HG02763 (cell line): ENCODE measurements around the gene CD300LF.

ENCODE experiments used
- ATAC-seq: cut with Tn5 transposase; IDR thresholded peaks from one replicate; pipeline ENCODE4 v1.9.1; 2021; ENCODE audit warnings: mild to moderate bottlenecking, moderate library complexity; ENCODE audit not compliant: unreplicated experiment

CD300LF gene

DNA sequence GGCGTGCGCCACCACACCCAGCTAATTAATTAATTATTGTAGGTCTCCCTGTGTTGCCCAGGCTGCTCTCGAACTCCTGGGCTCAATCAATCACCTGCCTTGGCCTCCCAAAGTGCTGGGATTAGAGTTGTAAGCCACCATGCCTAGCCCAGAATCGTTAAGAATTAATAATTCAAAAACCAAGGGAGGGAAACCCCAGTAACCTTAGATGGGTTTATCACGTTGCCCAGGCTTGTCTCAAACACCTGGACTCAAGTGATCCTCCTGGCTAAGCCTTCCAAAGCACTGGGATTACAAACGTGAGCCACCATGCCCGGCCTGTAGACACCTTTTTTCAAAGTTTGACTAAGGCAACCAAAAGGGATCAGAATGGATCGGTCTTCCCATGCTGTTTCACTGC is 21.6 kb downstream of the CD300LF start:
- no peak for ATAC-seq

GRCh38 chr17:74690409-74690825 is 22.3 kb downstream of the CD300LF start:
- ATAC-seq, result no peak

GRCh38 chr17:74687886-74688285 is 24.8 kb downstream of the CD300LF start:
- ATAC-seq, result no peak

DNA sequence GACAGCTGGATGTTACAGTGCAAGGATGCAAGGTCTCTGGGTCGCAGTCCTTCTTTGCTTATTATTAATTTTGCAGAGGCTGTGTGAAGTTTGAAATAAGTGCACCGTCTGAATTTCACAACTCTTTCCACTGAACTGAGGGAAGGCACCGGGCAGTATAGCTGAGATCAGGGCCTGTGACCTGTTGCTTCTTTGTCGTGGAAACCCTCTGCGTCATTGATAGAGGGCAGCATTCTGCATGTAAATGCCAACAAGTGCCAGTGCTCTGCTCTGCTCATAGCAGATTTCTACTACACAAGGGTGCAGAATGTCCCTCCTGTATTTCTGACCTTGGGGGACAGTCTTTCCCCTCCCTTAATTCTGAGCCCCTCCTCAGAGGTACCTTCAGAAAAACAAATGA is 26.0 kb downstream of the CD300LF start:
- no peak for ATAC-seq

- no peak for ATAC-seq
Measured at GRCh38 chr17:74682471-74683190, 30.1 kb downstream of the CD300LF start.

- no peak for ATAC-seq
Measured at GRCh38 chr17:74682028-74682427, 30.7 kb downstream of the CD300LF start.

GRCh38 chr17:74680941-74681340 is 31.8 kb downstream of the CD300LF start:
- no peak for ATAC-seq

DNA sequence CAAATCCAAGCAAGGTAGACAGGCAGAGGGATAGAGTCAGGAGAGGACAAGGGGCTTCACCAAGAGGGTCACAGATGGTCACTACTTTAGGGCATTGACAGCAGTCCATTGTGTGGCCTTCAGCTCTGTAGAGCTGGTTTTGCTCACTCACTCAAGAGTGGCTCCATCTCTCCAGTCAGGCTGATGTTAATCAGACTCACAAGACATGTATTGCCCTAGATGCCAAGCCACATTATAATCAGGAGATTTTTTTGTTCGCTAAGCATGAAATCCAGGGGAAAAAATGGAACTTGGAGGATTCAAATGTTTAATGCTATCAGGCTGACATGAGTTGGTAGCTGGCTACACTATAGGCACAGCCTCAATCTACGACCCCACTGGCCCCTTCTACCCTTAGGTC is 32.5 kb downstream of the CD300LF start:
- ATAC-seq, result no peak

- ATAC-seq, result no peak
Measured at GRCh38 chr17:74679374-74679773, 33.3 kb downstream of the CD300LF start.

DNA sequence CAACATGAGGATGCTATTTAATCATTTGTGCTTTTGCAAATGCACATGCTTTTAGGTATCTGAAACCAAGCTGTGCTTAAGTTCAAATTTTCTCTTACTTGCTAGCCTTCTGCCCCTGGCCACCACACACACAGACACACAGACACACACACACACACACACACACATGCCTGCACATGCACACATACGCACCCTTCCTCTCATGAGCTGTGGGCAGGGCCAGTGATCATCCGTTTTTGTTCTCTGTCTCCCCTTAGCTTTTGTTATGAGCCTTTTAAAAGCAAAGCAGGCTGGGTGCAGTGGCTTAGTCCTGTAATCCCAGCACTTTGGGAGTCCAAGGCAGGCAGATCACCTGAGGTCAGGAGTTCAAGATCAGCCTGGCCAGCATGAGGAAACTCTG is 34.2 kb downstream of the CD300LF start:
- ATAC-seq, result no peak

DNA sequence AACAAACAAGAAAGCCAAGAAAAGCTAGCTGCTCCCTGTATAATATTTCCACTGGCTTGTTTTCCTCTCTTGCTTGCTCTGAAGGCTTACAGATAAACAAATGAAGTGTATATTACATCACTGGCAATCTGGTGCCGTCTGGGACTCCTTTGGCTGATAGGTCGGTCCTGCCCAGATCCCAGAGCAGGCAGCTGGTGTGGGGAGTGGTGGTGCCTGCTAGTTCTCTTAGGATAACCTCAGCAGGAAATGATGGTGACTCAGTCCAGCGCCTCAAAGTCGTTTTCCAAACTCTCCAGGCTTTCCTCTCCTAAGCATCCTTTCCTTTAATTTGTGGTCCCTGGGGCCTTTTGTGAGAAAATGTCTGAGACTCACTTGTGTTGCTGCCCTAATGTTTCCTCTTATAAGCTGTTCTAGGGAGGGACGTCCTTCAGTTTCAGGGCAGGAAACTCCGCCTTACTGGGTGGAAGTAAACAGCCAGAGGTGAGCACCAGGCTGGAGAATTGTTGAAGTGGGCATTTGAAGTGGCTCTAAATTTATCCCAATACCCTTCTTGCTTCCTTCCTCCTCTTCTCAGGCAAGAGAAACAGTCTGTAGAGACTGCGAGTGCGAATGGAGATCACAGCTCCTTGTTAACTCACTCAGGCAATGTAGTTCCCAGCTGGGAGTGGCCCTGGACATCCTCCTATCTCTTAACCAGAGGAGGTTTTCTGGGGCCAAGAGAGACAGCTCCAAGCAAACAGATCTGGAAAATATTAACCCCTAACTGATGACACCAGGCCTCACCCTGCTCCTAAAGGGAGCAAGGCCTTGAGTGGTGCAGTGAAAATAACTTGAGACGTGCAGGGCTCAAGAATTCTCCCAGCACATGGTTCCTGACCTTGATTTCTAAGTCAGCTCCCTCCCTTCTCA is 34.9 kb downstream of the CD300LF start:
- no peak for ATAC-seq

- ATAC-seq, result no peak
Measured at GRCh38 chr17:74671031-74671771, 41.5 kb downstream of the CD300LF start.

- no peak for ATAC-seq
Measured at GRCh38 chr17:74670329-74670728, 42.4 kb downstream of the CD300LF start.

GRCh38 chr17:74663561-74663960 is 49.2 kb downstream of the CD300LF start:
- no peak for ATAC-seq

DNA sequence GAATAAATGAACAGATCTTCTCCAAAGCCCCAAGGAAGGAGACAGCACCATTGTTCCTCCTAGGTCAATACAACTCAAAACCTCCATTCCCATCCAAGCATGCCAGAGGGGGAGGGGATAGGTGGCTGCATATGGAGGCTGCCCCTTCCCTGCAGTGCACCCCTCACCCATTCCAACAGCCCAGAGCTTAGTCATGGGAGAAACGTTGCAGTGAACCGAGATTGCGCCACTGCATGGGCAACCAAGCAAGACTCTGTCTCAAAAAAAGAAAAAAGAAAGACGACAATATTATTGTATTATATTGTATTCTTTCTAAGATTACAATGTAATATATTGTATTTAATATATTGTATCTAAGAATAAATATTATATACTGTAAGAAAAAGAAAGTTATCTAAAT is 52.8 kb downstream of the CD300LF start:
- ATAC-seq, result no peak

GRCh38 chr17:74658620-74659019 is 54.1 kb downstream of the CD300LF start:
- ATAC-seq, result no peak

DNA sequence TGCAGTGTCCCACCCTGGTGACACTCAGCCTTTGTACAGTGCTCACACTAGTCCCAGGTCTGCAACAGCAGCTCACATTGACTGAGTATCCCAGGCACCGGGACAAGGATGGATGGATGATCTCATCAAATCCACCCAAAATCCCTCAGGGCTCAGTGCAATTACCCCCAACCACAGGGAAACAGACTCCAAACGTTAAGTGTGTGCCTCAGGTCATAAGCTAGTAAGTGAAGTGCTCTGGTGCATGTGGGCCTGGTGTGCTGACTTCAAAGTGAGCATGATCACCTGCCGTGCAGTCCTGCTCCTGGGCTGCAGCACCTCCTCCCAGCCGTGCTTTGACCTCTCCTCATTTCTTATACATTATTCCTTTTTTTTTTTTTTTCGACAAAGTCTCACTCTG is 58.0 kb downstream of the CD300LF start:
- ATAC-seq, result no peak

DNA sequence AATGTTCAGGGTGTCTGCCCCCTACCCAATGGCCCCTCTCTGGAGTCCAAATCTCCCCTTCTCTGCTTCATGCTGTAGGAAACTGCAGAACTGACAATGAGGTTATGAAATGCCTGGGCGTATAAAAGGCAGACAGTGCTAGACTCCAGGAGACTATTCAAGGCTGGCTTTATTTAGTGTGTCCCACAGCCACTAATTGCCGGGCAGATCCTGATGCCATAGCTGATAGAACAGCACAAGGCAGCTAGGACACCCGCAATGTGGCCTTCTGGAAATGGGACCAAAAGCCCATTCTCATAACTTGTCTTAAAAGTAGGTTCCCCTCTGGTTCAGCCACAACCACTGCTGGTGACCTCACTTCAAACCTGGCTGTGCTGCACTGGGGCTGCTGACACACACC is 60.7 kb downstream of the CD300LF start:
- no peak for ATAC-seq

GRCh38 chr17:74649909-74650308 is 62.8 kb downstream of the CD300LF start:
- ATAC-seq, result no peak

DNA sequence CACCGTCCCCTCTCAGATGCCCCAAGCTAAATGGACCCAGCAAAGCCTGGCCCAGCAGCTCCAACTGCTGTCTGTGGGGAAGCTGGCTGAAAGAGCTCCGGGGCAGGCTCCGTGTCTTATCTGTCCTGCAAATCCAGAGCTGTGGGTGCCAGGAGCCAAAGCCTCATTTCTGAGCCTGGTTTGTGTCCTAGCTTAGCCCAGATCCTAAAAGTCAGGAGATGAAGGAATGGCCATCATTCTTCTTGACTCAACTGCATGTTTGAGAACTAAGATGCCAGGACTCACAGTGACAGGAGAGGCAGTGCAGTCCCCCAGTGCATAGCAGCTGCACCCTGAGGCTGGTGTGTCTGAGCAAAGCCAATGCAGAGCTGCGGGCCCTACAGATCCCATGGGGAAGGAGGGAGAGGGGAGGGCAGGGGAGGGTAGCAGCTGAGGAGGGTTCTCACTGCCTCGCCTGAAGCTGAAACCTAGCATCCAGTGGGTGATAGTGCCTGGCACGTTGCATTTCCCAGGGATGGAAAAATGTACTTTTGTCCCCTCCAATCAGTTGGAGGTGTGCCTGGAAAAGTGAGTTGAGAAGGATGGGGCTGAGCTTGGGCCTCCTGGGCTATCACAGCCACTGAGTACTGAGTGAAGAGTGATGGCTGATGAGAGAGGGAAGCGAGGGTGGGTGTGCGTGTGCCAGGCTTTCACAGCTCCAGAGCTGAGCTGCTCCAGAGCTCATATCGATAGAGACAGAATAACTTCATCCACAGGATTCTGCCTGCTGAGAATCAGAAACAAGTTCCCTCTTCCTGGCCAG is 64.7 kb downstream of the CD300LF start:
- ATAC-seq, result no peak

- ATAC-seq, result no peak
Measured at GRCh38 chr17:74646231-74646630, 66.5 kb downstream of the CD300LF start.
